Breast epithelium (tissue), 4 donors: ENCODE results near the gene ZKSCAN4. TPM values are rescaled to one million over a fixed set of nuclear protein-coding genes. Genes with fewer than 3 reads are reported as not detected.
A peak's percentile ranks its signal among the peaks of the same experiment; 100 is the strongest.

ENCODE experiments used
- DNase-seq, 2 donors: peaks; one replicate each; pipeline ENCODE4 v3.0.0-alpha.2; 2019; ENCODE audit warnings: low spot score in 2 of 2
- H3K27ac ChIP-seq, 2 donors: fragments of 200-600 bp; sonication (generic) in 1 of 2; one replicate each; pipeline ENCODE4 v1.5.1; 2016 to 2019; ENCODE audit warnings: mild to moderate bottlenecking in 1 of 2
- H3K27me3 ChIP-seq, 2 donors: fragments of 200-600 bp; sonication (generic) in 1 of 2; one replicate each; pipeline versions ENCODE4 v1.5.1 to v1.6.0; 2017 to 2019; ENCODE audit warnings: control low read depth in 1 of 2, mild to moderate bottlenecking in 1 of 2
- H3K36me3 ChIP-seq: fragments of 200-600 bp; one replicate; pipeline ENCODE4 v1.5.1; 2019
- H3K4me1 ChIP-seq, 2 donors: fragments of 200-600 bp; sonication (generic); one replicate each; pipeline ENCODE4 v1.5.1; 2016 to 2019; ENCODE audit warnings: control low read depth in 1 of 2
- H3K4me3 ChIP-seq, 3 donors: fragments of 200-600 bp; sonication (generic); 1 replicate in 2 of 3; 2 replicates in 1 of 3; pipeline ENCODE4 v1.5.1; 2016 to 2019; ENCODE audit warnings: mild to moderate bottlenecking in 3 of 3, moderate library complexity in 2 of 3
- H3K9me3 ChIP-seq, 2 donors: fragments of 200-600 bp; sonication (generic) in 1 of 2; one replicate each; pipeline ENCODE4 v1.5.1; 2016 to 2019; ENCODE audit warnings: control low read depth in 1 of 2
- POLR2A ChIP-seq: fragments of 450-650 bp; IDR thresholded peaks from one replicate; pipeline ENCODE4 v1.6.1; 2016; ENCODE audit warnings: antibody characterized with exemption, mild to moderate bottlenecking, moderate library complexity
- POLR2AphosphoS5 ChIP-seq, 3 donors: sonication (generic); formaldehyde crosslinking; IDR thresholded peaks; one replicate each; pipeline ENCODE4 v1.6.1; 2017; ENCODE audit warnings: antibody characterized with exemption in 3 of 3
- intact Hi-C: fragments of 100-400 bp; cut with DNase I; formaldehyde crosslinking; loops from one replicate; pipeline ENCODE4 v1.15.1; 2023; ENCODE audit warnings: low total_unique reads
- total RNA-seq, 3 donors: library from RNA; depleted of rRNA; stranded (reverse); fragments of >200 nt; gene quantifications; one replicate each; pipeline ENCODE4 v1.1.0, GENCODE V29; 2016
- TF ChIP-seq, protein P1 (sequence below), 3 donors: fragments of 450-650 bp; IDR thresholded peaks; one replicate each; pipeline ENCODE4 v1.5.1; 2016 to 2017; ENCODE audit warnings: antibody characterized with exemption in 3 of 3, mild to moderate bottlenecking in 3 of 3, moderate library complexity in 3 of 3

The ZKSCAN4 gene
- total RNA-seq, 3 donors from 2014 or later = 2.4 to 7.2 (median 5.9) TPM

DNA sequence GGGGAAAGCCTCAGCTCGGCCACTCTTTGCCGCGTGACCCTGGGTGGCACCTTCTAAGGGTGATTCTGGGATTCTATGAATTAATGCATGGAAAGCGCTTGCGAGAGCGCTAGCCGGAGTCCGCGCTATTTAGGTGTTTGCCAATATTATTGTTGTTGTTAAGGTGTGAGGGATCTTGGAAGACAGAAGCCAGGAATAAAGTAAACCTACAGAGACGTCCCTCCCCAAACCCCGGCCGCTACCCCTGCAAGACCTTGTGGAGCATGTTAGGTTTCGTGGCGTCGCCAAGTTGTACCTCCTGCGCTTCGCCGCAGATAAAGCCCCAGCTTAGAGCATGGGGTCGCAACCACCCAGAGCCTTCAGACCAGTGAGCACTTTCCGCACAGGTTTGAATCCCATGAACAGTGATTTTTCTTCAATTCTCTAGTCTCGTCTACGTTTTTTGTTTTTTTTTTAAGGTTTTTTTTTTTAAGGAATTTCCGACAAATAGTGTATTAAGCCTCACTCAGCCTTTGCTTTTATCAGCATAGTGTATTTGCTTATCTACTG lies 43.9 kb downstream of the ZKSCAN4 start:
- TF ChIP-seq, protein P1, sequence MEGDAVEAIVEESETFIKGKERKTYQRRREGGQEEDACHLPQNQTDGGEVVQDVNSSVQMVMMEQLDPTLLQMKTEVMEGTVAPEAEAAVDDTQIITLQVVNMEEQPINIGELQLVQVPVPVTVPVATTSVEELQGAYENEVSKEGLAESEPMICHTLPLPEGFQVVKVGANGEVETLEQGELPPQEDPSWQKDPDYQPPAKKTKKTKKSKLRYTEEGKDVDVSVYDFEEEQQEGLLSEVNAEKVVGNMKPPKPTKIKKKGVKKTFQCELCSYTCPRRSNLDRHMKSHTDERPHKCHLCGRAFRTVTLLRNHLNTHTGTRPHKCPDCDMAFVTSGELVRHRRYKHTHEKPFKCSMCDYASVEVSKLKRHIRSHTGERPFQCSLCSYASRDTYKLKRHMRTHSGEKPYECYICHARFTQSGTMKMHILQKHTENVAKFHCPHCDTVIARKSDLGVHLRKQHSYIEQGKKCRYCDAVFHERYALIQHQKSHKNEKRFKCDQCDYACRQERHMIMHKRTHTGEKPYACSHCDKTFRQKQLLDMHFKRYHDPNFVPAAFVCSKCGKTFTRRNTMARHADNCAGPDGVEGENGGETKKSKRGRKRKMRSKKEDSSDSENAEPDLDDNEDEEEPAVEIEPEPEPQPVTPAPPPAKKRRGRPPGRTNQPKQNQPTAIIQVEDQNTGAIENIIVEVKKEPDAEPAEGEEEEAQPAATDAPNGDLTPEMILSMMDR (IDR thresholded peaks at IDR 0.05) = no peak
- no peak for TF ChIP-seq POLR2AphosphoS5 (IDR thresholded peaks at IDR 0.05)
- no peak for TF ChIP-seq POLR2A
- DNase-seq = no peak
- H3K4me1 ChIP-seq = no peaks in the 10 kb centered on the region
- peak overlapping the region in 1 of 3 donors; percentile 17 for H3K4me3 ChIP-seq
- intact Hi-C loops = no loop called here
- H3K27me3 ChIP-seq = peaks cover 0 to 79% of the 10 kb centered on the region in 2 donors
- H3K36me3 ChIP-seq = no peaks in the 10 kb centered on the region
- H3K9me3 ChIP-seq = peaks cover 0 to 21% of the 10 kb centered on the region in 2 donors
- no peak overlapping the region for H3K27ac ChIP-seq

DNA sequence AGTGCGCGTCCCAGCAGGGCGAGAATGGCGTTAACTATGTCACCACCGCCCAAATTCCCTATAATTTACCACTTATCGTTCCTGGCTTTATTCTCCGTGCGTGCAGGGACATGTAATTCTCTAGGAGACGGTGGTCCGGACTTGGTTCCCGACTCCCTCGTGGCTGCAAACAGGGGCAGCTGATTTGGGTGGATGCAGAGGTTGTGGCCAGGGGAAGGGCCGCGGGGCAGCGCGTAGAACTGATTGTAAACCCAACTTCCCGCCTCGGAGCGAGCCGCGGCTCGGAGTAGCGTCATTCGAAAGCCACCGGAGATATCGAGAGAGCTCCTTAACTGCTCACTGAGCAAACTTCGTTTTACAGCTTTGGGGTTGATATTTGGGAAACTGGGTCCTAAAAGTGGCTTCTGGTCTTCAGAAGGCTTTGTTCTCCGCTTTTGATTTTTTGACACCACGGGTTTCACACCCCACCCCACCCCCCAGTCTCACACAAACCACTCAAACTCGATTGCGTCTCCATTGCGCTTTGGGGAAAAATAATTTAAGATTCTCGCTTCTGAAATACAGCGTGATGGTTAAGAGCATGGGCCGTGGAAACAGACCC lies 44.5 kb downstream of the ZKSCAN4 start:
- H3K4me3 ChIP-seq = peak overlapping the region in 1 of 3 donors; percentile 17
- no peak overlapping the region for H3K27ac ChIP-seq
- DNase-seq = no peak
- no peaks in the 10 kb centered on the region for H3K36me3 ChIP-seq
- H3K9me3 ChIP-seq = peaks cover 0 to 27% of the 10 kb centered on the region in 2 donors
- TF ChIP-seq POLR2A = no peak
- no peak for TF ChIP-seq POLR2AphosphoS5 (IDR thresholded peaks at IDR 0.05)
- TF ChIP-seq, protein P1 (IDR thresholded peaks at IDR 0.05) = no peak
- H3K4me1 ChIP-seq = no peaks in the 10 kb centered on the region
- intact Hi-C loops = no loop called here
- peaks cover 0 to 77% of the 10 kb centered on the region in 2 donors for H3K27me3 ChIP-seq

DNA sequence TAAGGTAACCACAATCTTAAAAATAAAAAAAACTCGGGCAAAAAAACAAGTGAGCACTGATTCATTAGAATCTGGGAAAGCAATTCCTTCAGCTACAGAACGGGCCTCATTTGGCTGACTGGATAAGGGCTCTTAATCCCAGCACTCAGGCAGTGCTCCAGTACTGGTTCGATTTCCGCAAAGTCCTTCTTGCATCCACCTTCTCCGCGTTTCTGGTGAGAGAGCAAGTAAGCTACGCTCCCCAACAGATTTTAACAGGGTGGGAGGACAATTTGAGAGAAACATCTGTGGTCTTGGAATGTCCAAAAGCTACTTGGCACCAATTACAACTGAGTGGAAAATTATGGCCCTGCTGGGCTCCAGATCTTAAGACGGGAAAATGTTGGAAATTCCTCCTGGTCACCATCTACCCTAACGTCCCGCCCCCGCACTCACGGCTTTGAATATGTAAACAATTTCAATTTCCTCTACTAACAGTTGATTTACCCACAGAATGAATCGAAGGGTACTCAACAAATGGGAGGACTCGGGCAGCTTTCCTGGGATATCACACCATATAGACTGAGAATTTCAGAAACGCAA lies 45.0 kb downstream of the ZKSCAN4 start:
- Histone ChIP-seq H3K4me1 (no peaks in the 10 kb centered on the region), H3K36me3 (no peaks in the 10 kb centered on the region), H3K4me3 (peak overlapping the region in 1 of 3 donors; percentile 17), H3K9me3 (peaks cover 0 to 30% of the 10 kb centered on the region in 2 donors), H3K27ac (no peak overlapping the region), H3K27me3 (peaks cover 0 to 71% of the 10 kb centered on the region in 2 donors)
- DNase-seq = no peak
- intact Hi-C loops = no loop called here
- TF ChIP-seq, protein P1 (IDR thresholded peaks at IDR 0.05) = no peak
- TF ChIP-seq POLR2AphosphoS5 (IDR thresholded peaks at IDR 0.05) = no peak

DNA sequence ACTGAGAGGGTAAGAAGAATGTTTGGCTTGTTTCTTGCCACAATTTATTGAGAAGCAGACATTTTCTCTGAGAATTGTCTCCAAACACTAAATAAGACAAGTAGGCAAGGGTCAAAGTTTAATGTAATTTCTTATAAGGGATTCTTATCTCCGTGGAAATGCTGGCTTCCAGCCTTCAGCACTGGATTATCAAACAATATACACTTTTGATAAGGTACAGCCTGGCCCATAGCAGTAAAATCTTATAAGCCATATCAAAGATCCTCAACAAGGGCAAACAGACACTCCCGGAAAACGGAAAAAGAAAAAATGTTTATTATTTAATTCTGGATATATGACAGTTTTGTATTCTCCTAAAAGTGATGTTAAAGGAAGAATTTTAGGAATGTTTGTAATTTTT lies 45.5 kb downstream of the ZKSCAN4 start:
- H3K4me3 ChIP-seq = no peak overlapping the region
- H3K27me3 ChIP-seq = peaks cover 0 to 66% of the 10 kb centered on the region in 2 donors
- H3K4me1 ChIP-seq = no peaks in the 10 kb centered on the region

More for the DNA sequence above, 45.5 kb downstream of the ZKSCAN4 start:
- Histone ChIP-seq H3K9me3 (peaks cover 0 to 30% of the 10 kb centered on the region in 2 donors), H3K36me3 (no peaks in the 10 kb centered on the region), H3K27ac (no peak overlapping the region)
- intact Hi-C loops = no loop called here
- TF ChIP-seq, protein P1 (IDR thresholded peaks at IDR 0.05) = no peak
- no peak for TF ChIP-seq POLR2A
- TF ChIP-seq POLR2AphosphoS5 (IDR thresholded peaks at IDR 0.05) = no peak
- DNase-seq = no peak
